GM18870 (cell line): Measurements from ENCODE around the gene HAL.
"Not testable (repeated sequence)": the region's sequence is repeated elsewhere in the genome, so short reads cannot be mapped to it uniquely, and the experiment has no call there.

Source experiments
- ATAC-seq: cut with Tn5 transposase; IDR thresholded peaks from one replicate; pipeline ENCODE4 v1.9.1; 2021; ENCODE audit warnings: moderate library complexity; ENCODE audit not compliant: unreplicated experiment

The HAL gene

GRCh38 chr12:95978774-95979173, 17.4 kb downstream of the HAL start:
- ATAC-seq: no peak

- ATAC-seq: no peak
Measured at GRCh38 chr12:95978351-95978750, 17.8 kb downstream of the HAL start.

- ATAC-seq: no peak
Measured at GRCh38 chr12:95977764-95978305, 18.3 kb downstream of the HAL start.

- ATAC-seq: no peak
Measured at GRCh38 chr12:95976416-95976832, 19.7 kb downstream of the HAL start.

- no peak for ATAC-seq
Measured at GRCh38 chr12:95975491-95975890, 20.7 kb downstream of the HAL start.

- no peak for ATAC-seq
Measured at GRCh38 chr12:95974358-95974757, 21.8 kb downstream of the HAL start.

- ATAC-seq: no peak
Measured at GRCh38 chr12:95972832-95973456, 23.2 kb downstream of the HAL start.

GRCh38 chr12:95970905-95971304, 25.2 kb downstream of the HAL start:
- ATAC-seq: no peak

GRCh38 chr12:95969116-95969515, 27.0 kb downstream of the HAL start:
- ATAC-seq: not testable (repeated sequence)

- no peak for ATAC-seq
Measured at GRCh38 chr12:95967301-95967700, 28.8 kb downstream of the HAL start.

- ATAC-seq: no peak
Measured at GRCh38 chr12:95966287-95966870, 29.8 kb downstream of the HAL start.

GRCh38 chr12:95963096-95963495, 33.0 kb downstream of the HAL start:
- no peak for ATAC-seq

- no peak for ATAC-seq
Measured at GRCh38 chr12:95962222-95962621, 33.9 kb downstream of the HAL start.

GRCh38 chr12:95960241-95960640, 35.9 kb downstream of the HAL start:
- ATAC-seq: no peak

- ATAC-seq: no peak
Measured at GRCh38 chr12:95959107-95959506, 37.0 kb downstream of the HAL start.

GRCh38 chr12:95956557-95957145, 39.5 kb downstream of the HAL start:
- ATAC-seq: no peak

GRCh38 chr12:95955549-95956159, 40.5 kb downstream of the HAL start:
- ATAC-seq: no peak

- no peak for ATAC-seq
Measured at GRCh38 chr12:95953000-95953399, 43.1 kb downstream of the HAL start.

GRCh38 chr12:95951515-95951914, 44.6 kb downstream of the HAL start:
- no peak for ATAC-seq

GRCh38 chr12:95949477-95950206, 46.5 kb downstream of the HAL start:
- no peak for ATAC-seq

GRCh38 chr12:95944108-95944704, 51.9 kb downstream of the HAL start:
- no peak for ATAC-seq
